WERI-Rb-1 (cell line): ENCODE results near the gene NAE1.

Experiments used
- DNase-seq: peaks from one replicate; pipeline ENCODE4 v3.0.0-alpha.2; 2020
- H3K27ac ChIP-seq: fragments of 250-450 bp; sonication (Bioruptor Pico); 2 replicates; pipeline ENCODE4 v1.5.1; 2020; ENCODE audit warnings: mild to moderate bottlenecking, moderate library complexity
- H3K27me3 ChIP-seq: fragments of 250-450 bp; sonication (Bioruptor Pico); 2 replicates; pipeline ENCODE4 v1.5.1; 2021; ENCODE audit warnings: mild to moderate bottlenecking, low read depth, moderate library complexity; ENCODE audit not compliant: insufficient read depth, severe bottlenecking
- H3K36me3 ChIP-seq: fragments of 250-450 bp; sonication (Bioruptor Pico); 2 replicates; pipeline ENCODE4 v1.5.1; 2020; ENCODE audit warnings: mild to moderate bottlenecking, moderate library complexity
- H3K4me3 ChIP-seq: 2 replicates; pipeline ENCODE4 v1.5.1; 2011; ENCODE audit warnings: low read depth, mild to moderate bottlenecking, control low read depth, low read length
- H3K9me3 ChIP-seq: fragments of 250-450 bp; sonication (Bioruptor Pico); 2 replicates; pipeline ENCODE4 v1.5.1; 2021; ENCODE audit warnings: mild to moderate bottlenecking, moderate library complexity; ENCODE audit not compliant: severe bottlenecking
- TF ChIP-seq, protein P1 (sequence below): IDR thresholded peaks from 2 replicates; pipeline ENCODE4 v1.5.1; 2011; ENCODE audit warnings: low read depth, mild to moderate bottlenecking, control low read depth, inconsistent platforms, low read length

The NAE1 gene

GRCh38 chr16:66844342-66845079 lies 13.7 kb upstream of the NAE1 start, which contains the start of gene CA7:
CA7 (plus strand) TSS chr16:66844414; CDS start chr16:66844488, 74 bp downstream.
- peak within 1 kb of the TSS; percentile 61 for H3K4me3 ChIP-seq
- DNase-seq: peak; percentile 27
- H3K27me3 ChIP-seq: peaks cover 18% of the 10 kb centered on the region

DNA sequence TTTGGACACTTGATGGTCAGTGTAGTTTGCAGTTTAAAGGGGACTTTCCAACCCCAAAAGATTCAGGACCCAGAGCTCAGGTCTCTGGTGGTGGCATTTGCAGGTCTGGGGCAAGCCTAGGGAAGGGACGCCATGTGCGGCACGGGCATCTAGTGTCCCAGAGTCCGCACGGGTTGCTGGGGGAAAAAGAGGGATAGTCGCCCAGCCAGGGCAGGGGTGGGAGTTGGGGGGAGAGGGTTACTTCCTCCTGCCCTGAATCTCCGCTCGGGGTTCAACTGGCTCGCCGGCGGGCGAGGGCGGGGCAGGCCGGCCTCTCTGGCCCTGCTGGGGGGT lies 13.2 kb upstream of the NAE1 start:
- Histone ChIP-seq H3K27me3 (peaks cover 18% of the 10 kb centered on the region), H3K9me3 (no peaks in the 10 kb centered on the region), H3K4me3 (peak overlapping the region; percentile 61), H3K27ac (no peak overlapping the region), H3K36me3 (no peaks in the 10 kb centered on the region)
- no peak for DNase-seq
- TF ChIP-seq, protein P1, sequence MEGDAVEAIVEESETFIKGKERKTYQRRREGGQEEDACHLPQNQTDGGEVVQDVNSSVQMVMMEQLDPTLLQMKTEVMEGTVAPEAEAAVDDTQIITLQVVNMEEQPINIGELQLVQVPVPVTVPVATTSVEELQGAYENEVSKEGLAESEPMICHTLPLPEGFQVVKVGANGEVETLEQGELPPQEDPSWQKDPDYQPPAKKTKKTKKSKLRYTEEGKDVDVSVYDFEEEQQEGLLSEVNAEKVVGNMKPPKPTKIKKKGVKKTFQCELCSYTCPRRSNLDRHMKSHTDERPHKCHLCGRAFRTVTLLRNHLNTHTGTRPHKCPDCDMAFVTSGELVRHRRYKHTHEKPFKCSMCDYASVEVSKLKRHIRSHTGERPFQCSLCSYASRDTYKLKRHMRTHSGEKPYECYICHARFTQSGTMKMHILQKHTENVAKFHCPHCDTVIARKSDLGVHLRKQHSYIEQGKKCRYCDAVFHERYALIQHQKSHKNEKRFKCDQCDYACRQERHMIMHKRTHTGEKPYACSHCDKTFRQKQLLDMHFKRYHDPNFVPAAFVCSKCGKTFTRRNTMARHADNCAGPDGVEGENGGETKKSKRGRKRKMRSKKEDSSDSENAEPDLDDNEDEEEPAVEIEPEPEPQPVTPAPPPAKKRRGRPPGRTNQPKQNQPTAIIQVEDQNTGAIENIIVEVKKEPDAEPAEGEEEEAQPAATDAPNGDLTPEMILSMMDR: no peak

More at GRCh38 chr16:66844342-66845079, 13.7 kb upstream of the NAE1 start, which contains the start of gene CA7:
- TF ChIP-seq, protein P1: no peak
- Histone ChIP-seq H3K9me3 (no peaks in the 10 kb centered on the region), H3K36me3 (no peaks in the 10 kb centered on the region), H3K27ac (no peak within 1 kb of the TSS)

- Histone ChIP-seq H3K27ac (no peak overlapping the region), H3K36me3 (no peaks in the 10 kb centered on the region), H3K4me3 (no peak overlapping the region), H3K9me3 (no peaks in the 10 kb centered on the region), H3K27me3 (peaks cover 18% of the 10 kb centered on the region)
- TF ChIP-seq, protein P1: no peak
- DNase-seq: no peak
These were observed 12.4 kb upstream of the NAE1 start for GRCh38 chr16:66843191-66843590.

- Histone ChIP-seq H3K4me3 (no peak overlapping the region), H3K36me3 (no peaks in the 10 kb centered on the region), H3K27me3 (peaks cover 18% of the 10 kb centered on the region), H3K9me3 (no peaks in the 10 kb centered on the region), H3K27ac (no peak overlapping the region)
- DNase-seq: no peak
- TF ChIP-seq, protein P1: no peak
These were observed 12.0 kb upstream of the NAE1 start for GRCh38 chr16:66842765-66843164.

DNA sequence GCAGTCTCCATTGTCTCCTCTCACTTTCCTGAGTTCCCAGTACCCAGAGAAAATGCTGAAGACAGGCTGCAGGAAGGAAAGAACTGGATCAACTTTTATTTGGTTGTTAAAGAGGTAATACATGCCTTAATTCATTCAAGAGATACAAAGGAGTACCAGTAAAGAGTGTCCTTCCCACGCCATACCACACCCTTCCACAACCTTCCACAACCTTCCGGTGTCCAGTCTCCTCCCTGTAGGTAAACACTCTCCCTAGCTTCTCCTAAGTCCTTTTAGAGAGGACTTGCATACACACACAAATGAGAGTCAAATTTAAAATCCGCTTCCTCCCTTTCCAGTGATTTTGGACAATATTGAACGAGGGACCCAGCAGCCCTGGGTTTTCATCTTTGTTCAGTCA lies 10.6 kb upstream of the NAE1 start:
- no peaks in the 10 kb centered on the region for H3K9me3 ChIP-seq
- TF ChIP-seq, protein P1: no peak
- H3K4me3 ChIP-seq: no peak overlapping the region

DNA sequence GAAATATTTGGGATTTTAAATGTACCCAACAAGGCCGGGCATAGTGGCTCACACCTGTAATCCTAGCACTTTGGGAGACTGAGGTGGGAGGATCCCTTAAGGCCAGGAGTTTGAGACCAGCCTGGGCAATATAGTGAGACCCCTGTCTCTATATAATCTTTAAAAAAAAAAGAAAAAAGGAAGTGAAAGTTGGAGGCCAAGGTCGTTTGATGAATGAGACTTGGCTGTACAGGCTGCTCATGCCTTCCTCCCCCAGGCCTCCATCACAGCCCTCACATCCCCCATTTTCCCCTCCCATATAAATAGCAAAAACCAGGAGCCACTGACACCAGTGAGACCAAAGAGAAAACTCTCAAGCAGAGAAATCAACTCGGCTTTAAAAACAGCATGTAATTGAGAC lies 10.1 kb upstream of the NAE1 start:
- TF ChIP-seq, protein P1: no peak
- DNase-seq: no peak

More for the DNA sequence above, 10.6 kb upstream of the NAE1 start:
- Histone ChIP-seq H3K36me3 (no peaks in the 10 kb centered on the region), H3K27ac (no peak overlapping the region), H3K27me3 (peaks cover 18% of the 10 kb centered on the region)
- no peak for DNase-seq

More for the DNA sequence above, 10.1 kb upstream of the NAE1 start:
- H3K27ac ChIP-seq: no peak overlapping the region
- H3K36me3 ChIP-seq: no peaks in the 10 kb centered on the region
- H3K27me3 ChIP-seq: peaks cover 17% of the 10 kb centered on the region
- no peaks in the 10 kb centered on the region for H3K9me3 ChIP-seq
- no peak overlapping the region for H3K4me3 ChIP-seq
